ENCODE results near the gene ZC3H18. TPM values are rescaled to one million over a fixed set of nuclear protein-coding genes. Genes with fewer than 3 reads are reported as not detected.

ZC3H18 gene
- 10 to 100 TPM; 34.3 to 48.6 (median 35.2) TPM for polyA plus RNA-seq (ENCODE audit: insufficient read length in 4 of 4)

GRCh38 chr16:88569985-88570690, at the start of gene ZC3H18:
Gene ZC3H18, plus strand, starts transcription at chr16:88570403. Its CDS starts 6,721 bp downstream, at chr16:88577124.
- DNase-seq (ENCODE audit: low read depth in 4 of 4, low spot score in 3 of 4): peak; percentile 86 to 94 (median 92)

- no peak for DNase-seq (ENCODE audit: low read depth in 4 of 4, low spot score in 3 of 4)
These were observed 48.5 kb upstream of the ZC3H18 start for GRCh38 chr16:88521674-88522073.

- DNase-seq (ENCODE audit: low read depth in 4 of 4, low spot score in 3 of 4): no peak
These were observed 47.8 kb upstream of the ZC3H18 start for GRCh38 chr16:88522276-88522949.

- no peak for DNase-seq (ENCODE audit: low read depth in 4 of 4, low spot score in 3 of 4)
These were observed 46.7 kb upstream of the ZC3H18 start for GRCh38 chr16:88523309-88524161.

DNA sequence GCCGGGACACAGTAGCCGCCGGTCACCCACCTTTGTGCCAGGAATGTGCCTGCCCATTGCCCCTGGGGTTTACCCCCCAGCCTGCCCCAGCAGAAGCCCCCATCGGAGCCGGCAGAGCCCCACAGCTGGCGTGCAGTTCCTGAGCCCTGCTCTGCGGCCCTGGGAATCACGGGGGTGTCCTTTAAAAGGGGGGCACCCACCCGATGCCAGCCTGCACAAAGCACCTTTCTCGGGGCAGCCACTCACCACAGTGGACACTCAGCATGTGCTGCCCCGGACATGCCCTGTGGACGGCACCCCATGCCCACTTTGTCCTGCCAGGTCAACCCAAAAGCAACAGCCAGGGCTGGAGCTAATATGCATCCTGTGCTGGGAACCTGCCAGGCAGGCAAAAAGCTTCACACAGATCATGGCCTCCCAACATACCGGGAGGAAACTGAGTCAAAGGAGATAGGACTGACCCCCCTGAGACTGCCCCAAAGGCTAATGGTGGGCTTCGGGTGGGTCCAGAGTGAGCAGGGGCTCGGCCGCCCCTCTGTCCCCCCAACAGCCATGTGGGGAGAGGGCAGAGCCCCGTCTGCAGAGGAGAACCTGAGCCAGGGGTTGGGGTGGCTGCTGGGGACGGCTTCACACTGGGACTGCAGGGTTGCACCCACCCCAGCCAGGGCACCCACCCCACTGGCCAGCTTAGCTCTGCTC, 45.8 kb upstream of the ZC3H18 start:
- no peak for DNase-seq (ENCODE audit: low read depth in 4 of 4, low spot score in 3 of 4)

GRCh38 chr16:88524973-88525662, 45.1 kb upstream of the ZC3H18 start:
- DNase-seq (ENCODE audit: low read depth in 4 of 4, low spot score in 3 of 4): no peak

DNA sequence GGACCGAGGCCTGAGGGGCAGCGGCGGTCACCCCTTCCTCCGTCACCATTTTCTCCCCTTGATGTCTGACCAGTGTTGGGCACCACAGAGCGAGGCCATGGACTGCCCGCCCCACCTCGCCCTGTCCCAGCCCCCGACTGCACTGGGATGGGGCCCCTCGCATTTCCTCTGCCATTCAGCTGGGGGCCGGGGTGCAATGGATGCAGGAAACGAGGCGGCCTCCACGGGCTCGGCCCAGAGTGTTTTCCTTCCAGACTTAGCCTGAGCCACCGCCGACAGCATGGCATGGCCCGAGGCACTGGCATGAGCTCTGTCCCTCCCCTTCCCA, 44.6 kb upstream of the ZC3H18 start:
- DNase-seq (ENCODE audit: low read depth in 4 of 4, low spot score in 3 of 4): no peak

GRCh38 chr16:88526008-88526905, 43.9 kb upstream of the ZC3H18 start:
- no peak for DNase-seq (ENCODE audit: low read depth in 4 of 4, low spot score in 3 of 4)

DNA sequence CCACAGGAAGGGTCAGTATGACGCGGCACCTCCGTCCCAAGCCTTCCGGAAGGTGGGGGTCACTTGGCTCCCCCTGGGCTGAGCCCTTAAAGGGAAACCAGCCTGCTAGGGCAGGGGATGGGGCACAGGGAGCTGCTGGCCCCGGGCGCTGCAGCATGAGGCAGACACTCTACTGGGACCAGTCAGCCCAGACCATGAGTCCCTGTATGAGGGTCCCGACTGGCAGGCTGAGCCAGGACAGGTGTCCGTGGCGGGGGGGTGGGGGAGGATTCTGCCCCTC, 43.4 kb upstream of the ZC3H18 start:
- DNase-seq (ENCODE audit: low read depth in 4 of 4, low spot score in 3 of 4): no peak

DNA sequence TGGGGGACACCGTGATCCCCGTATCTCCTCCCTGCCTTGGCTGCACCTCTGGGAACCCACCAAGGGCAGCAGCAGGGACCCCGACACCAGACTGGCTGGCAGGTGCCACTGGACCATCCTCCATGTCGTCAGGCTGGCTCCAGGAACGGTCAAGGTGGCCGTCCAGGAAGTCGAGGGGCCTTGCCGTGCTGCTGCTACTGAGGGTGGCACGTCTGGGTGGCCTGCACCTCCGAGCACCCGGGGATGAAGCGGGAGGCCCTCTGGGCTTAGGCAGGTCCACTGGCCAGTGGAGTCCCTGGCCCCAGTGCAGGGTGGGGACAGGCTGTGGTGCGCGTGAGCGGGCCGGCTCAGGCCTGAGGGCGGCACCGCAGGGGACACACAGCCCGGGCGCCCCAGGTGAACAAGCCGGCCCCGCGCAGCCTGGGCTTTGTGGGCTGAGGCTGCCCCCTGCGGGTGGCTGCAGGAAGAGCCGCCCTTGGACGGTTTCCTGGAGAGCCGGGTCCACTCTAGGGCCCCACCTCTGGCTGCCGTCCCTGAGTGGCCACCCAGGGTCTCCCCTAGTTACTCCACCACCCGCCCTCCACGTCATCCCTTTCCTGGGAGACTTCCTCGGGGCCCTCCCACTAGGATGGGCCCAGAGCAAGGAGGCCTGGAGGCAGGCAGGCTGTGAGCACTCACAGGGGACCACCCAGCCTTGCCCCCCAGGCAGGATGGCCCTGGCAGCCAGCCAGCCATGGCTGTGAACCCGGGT, 42.8 kb upstream of the ZC3H18 start:
- no peak for DNase-seq (ENCODE audit: low read depth in 4 of 4, low spot score in 3 of 4)

- no peak for DNase-seq (ENCODE audit: low read depth in 4 of 4, low spot score in 3 of 4)
These were observed 42.1 kb upstream of the ZC3H18 start for GRCh38 chr16:88527937-88528743.

- DNase-seq (ENCODE audit: low read depth in 4 of 4, low spot score in 3 of 4): no peak
These were observed 41.3 kb upstream of the ZC3H18 start for GRCh38 chr16:88528902-88529318.

GRCh38 chr16:88529596-88529995, 40.6 kb upstream of the ZC3H18 start:
- DNase-seq (ENCODE audit: low read depth in 4 of 4, low spot score in 3 of 4): no peak

GRCh38 chr16:88530051-88530857, 39.9 kb upstream of the ZC3H18 start:
- no peak for DNase-seq (ENCODE audit: low read depth in 4 of 4, low spot score in 3 of 4)

- DNase-seq (ENCODE audit: low read depth in 4 of 4, low spot score in 3 of 4): no peak
These were observed 39.4 kb upstream of the ZC3H18 start for GRCh38 chr16:88530858-88531203.

GRCh38 chr16:88531346-88531745, 38.9 kb upstream of the ZC3H18 start:
- no peak for DNase-seq (ENCODE audit: low read depth in 4 of 4, low spot score in 3 of 4)

DNA sequence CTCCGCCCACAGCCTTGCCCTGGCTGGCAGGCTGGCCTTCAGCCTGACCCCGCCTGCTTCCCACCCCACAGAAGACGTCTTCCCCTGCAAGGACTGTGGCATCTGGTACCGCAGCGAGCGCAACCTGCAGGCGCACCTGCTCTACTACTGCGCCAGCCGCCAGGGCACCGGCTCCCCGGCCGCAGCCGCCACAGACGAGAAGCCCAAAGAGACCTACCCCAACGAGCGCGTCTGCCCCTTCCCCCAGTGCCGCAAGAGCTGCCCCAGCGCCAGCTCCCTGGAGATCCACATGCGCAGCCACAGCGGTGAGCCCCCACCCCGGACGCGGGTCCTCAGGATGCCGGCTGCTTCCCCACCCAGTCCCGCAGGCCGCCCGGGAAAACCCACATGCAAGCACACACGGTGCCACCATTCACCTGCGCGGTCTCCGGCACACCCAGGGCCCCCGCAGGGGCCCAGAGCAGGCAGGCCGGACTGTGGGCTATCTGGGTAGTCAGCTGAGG, 38.2 kb upstream of the ZC3H18 start:
- no peak for DNase-seq (ENCODE audit: low read depth in 4 of 4, low spot score in 3 of 4)
